K562 (cell line): Measurements from ENCODE around the gene EML6. TPM values are rescaled to one million over a fixed set of nuclear protein-coding genes. Genes with fewer than 3 reads are reported as not detected.

ENCODE experiments used
- ARHGAP35 ChIP-seq: fragments of 450-650 bp; IDR thresholded peaks from 2 replicates; pipeline ENCODE4 v1.6.1; 2018; ENCODE audit not compliant: partially characterized antibody
- COPS2 ChIP-seq: fragments of 450-650 bp; conservative IDR thresholded peaks from 2 replicates; pipeline ENCODE4 v1.6.1; 2016; ENCODE audit warnings: mild to moderate bottlenecking, moderate library complexity
- ESRRA ChIP-seq: fragments of 450-650 bp; IDR thresholded peaks from 2 replicates; pipeline ENCODE4 v1.6.1; 2014; ENCODE audit warnings: low read depth, mild to moderate bottlenecking, moderate library complexity, borderline replicate concordance
- GTF2F1 ChIP-seq: IDR thresholded peaks from 2 replicates; pipeline ENCODE4 v1.6.1; 2011; ENCODE audit warnings: low read depth, low read length, improper control_type of control experiment
- HDGF ChIP-seq: fragments of 450-650 bp; IDR thresholded peaks from 2 replicates; pipeline ENCODE4 v1.6.1; 2016
- ILF3 ChIP-seq: fragments of 450-650 bp; IDR thresholded peaks from 2 replicates; pipeline ENCODE4 v1.6.1; 2018; ENCODE audit warnings: antibody characterized with exemption, mild to moderate bottlenecking, moderate library complexity, borderline replicate concordance
- MAFG ChIP-seq: fragments of 450-650 bp; conservative IDR thresholded peaks from 2 replicates; pipeline ENCODE4 v1.6.1; 2016; ENCODE audit warnings: missing genetic modification characterization, missing compliant biosample characterization
- MAFK ChIP-seq: IDR thresholded peaks from 2 replicates; pipeline ENCODE4 v1.6.1; 2011; ENCODE audit warnings: low read length, improper control_type of control experiment
- NCOA2 ChIP-seq, 2 experiments: fragments of 450-650 bp; IDR thresholded peaks; 2 replicates each; pipeline ENCODE4 v1.6.1; 2018; ENCODE audit warnings: mild to moderate bottlenecking in 2 of 2, moderate library complexity in 1 of 2; ENCODE audit not compliant: partially characterized antibody in 2 of 2
- POLR2A ChIP-seq: fragments of 450-650 bp; conservative IDR thresholded peaks from 2 replicates; pipeline ENCODE4 v1.6.1; 2016
- POLR2AphosphoS2 ChIP-seq: IDR thresholded peaks from 2 replicates; pipeline ENCODE4 v1.6.1; 2012; ENCODE audit warnings: low read length, improper control_type of control experiment
- RAD21 ChIP-seq, 2 experiments: fragments of 250-450 bp in 1 of 2; fragments of 450-650 bp in 1 of 2; sonication (Bioruptor Pico) in 1 of 2; formaldehyde crosslinking in 1 of 2; IDR thresholded peaks in 1 of 2; conservative IDR thresholded peaks in 1 of 2; 2 replicates each; pipeline versions ENCODE4 v1.4.0 to v1.8.0; 2020 to 2022; ENCODE audit warnings: mild to moderate bottlenecking in 2 of 2, moderate library complexity in 1 of 2
- SMARCC2 ChIP-seq: fragments of 450-650 bp; IDR thresholded peaks from 2 replicates; pipeline ENCODE4 v1.6.1; 2017; ENCODE audit warnings: antibody characterized with exemption, moderate library complexity, mild to moderate bottlenecking, low read depth
- SMC3 ChIP-seq: conservative IDR thresholded peaks from 2 replicates; pipeline ENCODE4 v1.6.1; 2011; ENCODE audit warnings: low read depth, low read length, improper control_type of control experiment; ENCODE audit not compliant: insufficient read depth
- SREBF1 ChIP-seq: fragments of 150-350 bp; IDR thresholded peaks from 2 replicates; pipeline ENCODE4 v1.6.1; 2014; ENCODE audit warnings: antibody characterized with exemption, low read depth, low read length, borderline replicate concordance
- STAG1 ChIP-seq: sonication (generic); formaldehyde crosslinking; IDR thresholded peaks from 2 replicates; pipeline ENCODE4 v1.5.0; 2020; ENCODE audit warnings: missing genetic modification reagents, borderline replicate concordance
- ZNF316 ChIP-seq: fragments of 450-650 bp; IDR thresholded peaks from 2 replicates; pipeline ENCODE4 v1.6.1; 2016
- ZNF384 ChIP-seq: IDR thresholded peaks from 2 replicates; pipeline ENCODE4 v1.6.1; 2012; ENCODE audit warnings: low read depth, low read length, improper control_type of control experiment
- ZNF644 ChIP-seq: fragments of 200-800 bp; sonication (Bioruptor generic); IDR thresholded peaks from 2 replicates; pipeline ENCODE4 v1.6.1; 2016; ENCODE audit warnings: low read depth, missing genetic modification characterization, missing compliant biosample characterization
- polyA plus RNA-seq, 8 experiments: library from polyadenylated mRNA; depleted of rRNA in 4 of 8; stranded (reverse) in 5 of 8; unstranded in 3 of 8; fragments of >200 nt; fragmentation: Nextera tagmentation in 2 of 8; fragmentation: Illumina TruSeq in 1 of 8; extraction: Ambion mirVana in 2 of 8; extraction: Trizol in 1 of 8; gene quantifications; 2 replicates each; pipeline versions ENCODE4 v1.2.1 to v1.2.3, GENCODE V29; 2011 to 2014; ENCODE audit warnings: inconsistent platforms in 1 of 8, missing spikeins in 1 of 8
- total RNA-seq, 7 experiments: library from RNA; depleted of rRNA in 6 of 7; stranded (reverse); fragments of >200 nt in 6 of 7; fragmentation: Illumina TruSeq in 2 of 7; extraction: Trizol in 2 of 7; gene quantifications; 2 replicates each; pipeline versions ENCODE4 v1.2.1 to v1.2.3, GENCODE V29; 2011 to 2021; ENCODE audit warnings: low replicate concordance in 1 of 7
- TF ChIP-seq, protein P1 (sequence below): fragments of 450-650 bp; formaldehyde crosslinking; IDR thresholded peaks from 2 replicates; pipeline ENCODE4 v1.4.0; 2020; ENCODE audit warnings: mild to moderate bottlenecking, moderate library complexity

The EML6 gene
- total and polyA plus RNA-seq, 9 of the 15 experiments (the other 6 are each of a cell fraction or from before 2014, with no cell fraction given) = 0.07 to 0.56 (median 0.25) TPM

DNA sequence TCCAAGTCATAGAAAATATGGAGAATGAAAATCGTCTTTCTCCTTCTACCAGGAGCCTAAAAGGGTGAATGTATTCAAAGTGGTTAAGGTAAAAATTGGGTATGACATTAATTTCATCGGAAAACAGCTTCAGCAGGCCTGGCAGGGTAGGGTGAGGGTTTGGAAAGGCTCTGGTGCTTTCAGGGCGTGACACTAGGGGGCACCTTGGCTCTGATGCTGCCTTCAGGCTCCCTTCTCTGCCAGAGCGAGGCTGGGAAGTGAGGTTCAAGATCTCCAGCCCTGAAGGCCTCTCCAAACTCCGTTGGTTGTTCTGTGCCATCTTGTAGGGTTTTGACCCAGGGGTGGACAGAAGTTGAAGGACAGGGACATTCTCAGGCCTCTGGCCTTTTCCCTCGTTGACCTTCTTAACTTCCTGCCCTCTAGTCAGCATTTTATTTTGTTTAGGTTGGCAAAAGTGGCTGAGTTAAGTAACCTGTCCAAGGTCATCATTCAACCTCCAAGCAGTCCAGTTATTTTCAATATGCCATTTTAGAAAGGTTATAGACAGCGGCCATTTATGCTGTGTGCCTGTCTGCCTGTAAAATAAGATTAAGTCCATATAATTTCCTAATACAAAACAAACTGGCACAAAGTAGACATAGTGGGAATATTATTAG lies 40.3 kb downstream of the EML6 start (continued):
- TF ChIP-seq STAG1 (peak; percentile 50; the same call in 1 of the 2 replicates), ESRRA (0 out of 2 replicates have a peak, but pooled peaks have one; percentile 14), ZNF316 (0 out of 2 replicates have a peak, but pooled peaks have one; percentile 30), ZNF644 (tag) (no peak), SMC3 (0 out of 2 replicates have a peak, but pooled peaks have one; percentile 18), SREBF1 (no peak), RAD21 (CRISPR knock-in tag; conservative IDR thresholded peaks at IDR 0.05 in 1 of 2, IDR thresholded peaks at IDR 0.05 in 1 of 2) (peak; percentile 62 to 75), COPS2 (no peak), NCOA2 (IDR thresholded peaks at IDR 0.05; ENCODE audit: partially characterized antibody in 2 of 2) (no peak), MAFK (peak; percentile 13; the same call in 1 of the 2 replicates), HDGF (no peak), MAFG (tag) (peak; percentile 19; the same call in 1 of the 2 replicates), POLR2AphosphoS2 (no peak), ILF3 (no peak), ARHGAP35 (no peak), GTF2F1 (no peak), SMARCC2 (no peak), POLR2A (no peak), ZNF384 (no peak)
- TF ChIP-seq, protein P1, sequence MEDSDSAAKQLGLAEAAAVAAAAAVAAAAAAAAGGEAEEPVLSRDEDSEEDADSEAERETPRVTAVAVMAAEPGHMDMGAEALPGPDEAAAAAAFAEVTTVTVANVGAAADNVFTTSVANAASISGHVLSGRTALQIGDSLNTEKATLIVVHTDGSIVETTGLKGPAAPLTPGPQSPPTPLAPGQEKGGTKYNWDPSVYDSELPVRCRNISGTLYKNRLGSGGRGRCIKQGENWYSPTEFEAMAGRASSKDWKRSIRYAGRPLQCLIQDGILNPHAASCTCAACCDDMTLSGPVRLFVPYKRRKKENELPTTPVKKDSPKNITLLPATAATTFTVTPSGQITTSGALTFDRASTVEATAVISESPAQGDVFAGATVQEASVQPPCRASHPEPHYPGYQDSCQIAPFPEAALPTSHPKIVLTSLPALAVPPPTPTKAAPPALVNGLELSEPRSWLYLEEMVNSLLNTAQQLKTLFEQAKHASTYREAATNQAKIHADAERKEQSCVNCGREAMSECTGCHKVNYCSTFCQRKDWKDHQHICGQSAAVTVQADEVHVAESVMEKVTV (CRISPR knock-in tag) = peak; percentile 48; the same call in 1 of the 2 replicates
